Smooth muscle cell (in vitro differentiated cells): ENCODE data around the gene PCDHGA11. TPM values are rescaled to one million over a fixed set of nuclear protein-coding genes. Genes with fewer than 3 reads are reported as not detected.
"Not testable (repeated sequence)": the region's sequence is repeated elsewhere in the genome, so short reads cannot be mapped to it uniquely, and the experiment has no call there.

Source experiments
- DNase-seq: peaks from one replicate; lab custom pipeline; 2025; ENCODE audit not compliant: unreplicated experiment; lab: John Stamatoyannopoulos, UW
- H2AFZ ChIP-seq: fragments of 200-600 bp; sonication (generic); 2 replicates; pipeline ENCODE4 v1.6.0; 2016; ENCODE audit warnings: antibody characterized with exemption, low read depth, mild to moderate bottlenecking
- H3F3A ChIP-seq: fragments of 200-600 bp; sonication (generic); 2 replicates; pipeline ENCODE4 v1.6.0; 2017; ENCODE audit warnings: antibody characterized with exemption, low read depth
- H3K27ac ChIP-seq: fragments of 200-600 bp; sonication (generic); 2 replicates; pipeline ENCODE4 v1.5.1; 2016; ENCODE audit warnings: low read depth, mild to moderate bottlenecking
- H3K27me3 ChIP-seq: fragments of 200-600 bp; sonication (generic); 2 replicates; pipeline ENCODE4 v1.6.1; 2016; ENCODE audit warnings: low read depth, mild to moderate bottlenecking
- H3K36me3 ChIP-seq: fragments of 200-600 bp; sonication (generic); 2 replicates; pipeline ENCODE4 v1.5.1; 2016; ENCODE audit warnings: low read depth
- H3K4me1 ChIP-seq: fragments of 200-600 bp; sonication (generic); 2 replicates; pipeline ENCODE4 v1.5.1; 2016; ENCODE audit warnings: low read depth
- H3K4me2 ChIP-seq: fragments of 200-600 bp; sonication (generic); 2 replicates; pipeline ENCODE4 v1.6.0; 2016; ENCODE audit warnings: mild to moderate bottlenecking
- H3K4me3 ChIP-seq: fragments of 200-600 bp; sonication (generic); 2 replicates; pipeline ENCODE4 v1.5.1; 2016; ENCODE audit warnings: mild to moderate bottlenecking
- H3K79me2 ChIP-seq: fragments of 200-600 bp; sonication (generic); 2 replicates; pipeline ENCODE4 v1.6.0; 2016; ENCODE audit warnings: low read depth, mild to moderate bottlenecking
- H3K9ac ChIP-seq: fragments of 200-600 bp; sonication (generic); 2 replicates; pipeline ENCODE4 v1.6.0; 2016; ENCODE audit warnings: low read depth
- H3K9me3 ChIP-seq: fragments of 200-600 bp; sonication (generic); replicated peaks from 2 replicates; pipeline ENCODE4 v1.5.1; 2016; ENCODE audit warnings: low read depth
- H4K20me1 ChIP-seq: fragments of 200-600 bp; sonication (generic); 2 replicates; pipeline ENCODE4 v1.6.0; 2016; ENCODE audit warnings: low read depth
- WGBS: methylation state at CpG from one replicate; pipeline ENCODE4 v1.1.7; 2016; ENCODE audit warnings: low lambda C conversion rate; 5-methylcytosine and 5-hydroxymethylcytosine counted together
- polyA plus RNA-seq: library from polyadenylated mRNA; unstranded; fragments of >200 nt; fragmentation: Nextera tagmentation; extraction: Ambion mirVana; gene quantifications from 2 replicates; pipeline ENCODE4 v1.2.1, GENCODE V29; 2016
- total RNA-seq: library from RNA; depleted of rRNA; stranded (reverse); fragments of >200 nt; gene quantifications from 2 replicates; pipeline ENCODE4 v1.2.3, GENCODE V29; 2014
- TF ChIP-seq, protein P1 (sequence below): fragments of 200-600 bp; sonication (generic); IDR thresholded peaks from 2 replicates; pipeline ENCODE4 v1.5.1; 2017; ENCODE audit warnings: borderline replicate concordance, mild to moderate bottlenecking, antibody characterized with exemption; ENCODE audit not compliant: insufficient read depth, poor library complexity, severe bottlenecking

PCDHGA11 gene
- total and polyA plus RNA-seq, 2 experiments from 2014 or later = 8.0 to 8.7 TPM

GRCh38 chr5:141417494-141418172, 3.2 kb upstream of the PCDHGA11 start, which contains the start of gene PCDHGB7:
Gene PCDHGB7, plus strand, starts transcription at chr5:141417677. Its CDS starts 183 bp downstream, at chr5:141417860.
- TF ChIP-seq, protein P1, sequence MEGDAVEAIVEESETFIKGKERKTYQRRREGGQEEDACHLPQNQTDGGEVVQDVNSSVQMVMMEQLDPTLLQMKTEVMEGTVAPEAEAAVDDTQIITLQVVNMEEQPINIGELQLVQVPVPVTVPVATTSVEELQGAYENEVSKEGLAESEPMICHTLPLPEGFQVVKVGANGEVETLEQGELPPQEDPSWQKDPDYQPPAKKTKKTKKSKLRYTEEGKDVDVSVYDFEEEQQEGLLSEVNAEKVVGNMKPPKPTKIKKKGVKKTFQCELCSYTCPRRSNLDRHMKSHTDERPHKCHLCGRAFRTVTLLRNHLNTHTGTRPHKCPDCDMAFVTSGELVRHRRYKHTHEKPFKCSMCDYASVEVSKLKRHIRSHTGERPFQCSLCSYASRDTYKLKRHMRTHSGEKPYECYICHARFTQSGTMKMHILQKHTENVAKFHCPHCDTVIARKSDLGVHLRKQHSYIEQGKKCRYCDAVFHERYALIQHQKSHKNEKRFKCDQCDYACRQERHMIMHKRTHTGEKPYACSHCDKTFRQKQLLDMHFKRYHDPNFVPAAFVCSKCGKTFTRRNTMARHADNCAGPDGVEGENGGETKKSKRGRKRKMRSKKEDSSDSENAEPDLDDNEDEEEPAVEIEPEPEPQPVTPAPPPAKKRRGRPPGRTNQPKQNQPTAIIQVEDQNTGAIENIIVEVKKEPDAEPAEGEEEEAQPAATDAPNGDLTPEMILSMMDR = peak; percentile 78
- not testable (repeated sequence) for H3K4me1 ChIP-seq, H4K20me1 ChIP-seq, H3F3A ChIP-seq, H3K27me3 ChIP-seq
- WGBS = 6% methylated on average over 47 of the region's 47 CpGs
- H3K9me3 ChIP-seq = peaks cover 20% of the 10 kb centered on the region
- peak within 1 kb of the TSS; percentile 57 for H3K27ac ChIP-seq
- peak within 1 kb of the TSS; percentile 43 for H2AFZ ChIP-seq
- H3K9ac ChIP-seq = peak within 1 kb of the TSS; percentile 51
- DNase-seq = peak; percentile 36
- H3K4me3 ChIP-seq = peak within 1 kb of the TSS; percentile 55
- H3K79me2 ChIP-seq = peaks cover 69% of the 10 kb centered on the region
- H3K4me2 ChIP-seq = peak within 1 kb of the TSS; percentile 83
- H3K36me3 ChIP-seq = peaks cover 32% of the 10 kb centered on the region

DNA sequence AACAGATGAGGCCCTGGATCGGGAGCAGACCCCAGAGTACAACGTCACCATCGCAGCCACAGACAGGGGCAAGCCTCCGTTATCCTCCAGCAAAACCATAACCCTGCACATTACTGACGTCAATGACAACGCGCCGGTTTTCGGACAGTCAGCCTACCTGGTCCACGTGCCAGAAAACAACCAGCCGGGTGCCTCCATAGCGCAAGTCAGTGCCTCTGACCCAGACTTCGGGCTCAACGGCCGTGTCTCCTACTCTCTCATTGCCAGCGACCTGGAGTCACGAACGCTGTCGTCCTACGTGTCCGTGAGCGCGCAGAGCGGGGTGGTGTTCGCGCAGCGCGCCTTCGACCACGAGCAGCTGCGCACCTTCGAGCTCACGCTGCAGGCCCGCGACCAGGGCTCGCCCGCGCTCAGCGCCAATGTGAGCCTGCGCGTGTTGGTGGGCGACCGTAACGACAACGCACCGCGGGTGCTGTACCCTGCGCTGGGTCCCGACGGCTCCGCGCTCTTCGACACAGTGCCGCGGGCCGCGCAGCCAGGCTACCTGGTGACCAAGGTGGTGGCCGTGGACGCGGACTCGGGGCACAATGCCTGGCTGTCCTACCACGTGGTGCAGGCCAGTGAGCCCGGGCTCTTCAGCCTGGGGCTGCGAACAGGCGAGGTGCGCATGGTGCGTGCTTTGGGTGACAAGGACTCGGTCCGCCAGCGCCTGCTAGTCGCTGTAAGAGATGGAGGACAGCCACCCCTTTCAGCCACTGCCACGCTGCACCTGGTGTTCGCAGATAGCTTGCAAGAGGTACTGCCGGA, 1.6 kb upstream of the PCDHGA11 start:
- no peaks in the 10 kb centered on the region for H3K27me3 ChIP-seq
- TF ChIP-seq, protein P1 = no peak
- H4K20me1 ChIP-seq = no peaks in the 10 kb centered on the region
- H3F3A ChIP-seq = peaks cover 5% of the 10 kb centered on the region
- H3K79me2 ChIP-seq = peaks cover 75% of the 10 kb centered on the region
- peaks cover 47% of the 10 kb centered on the region for H3K36me3 ChIP-seq
- H3K4me3 ChIP-seq = no peak overlapping the region
- DNase-seq = no peak
- WGBS = 97% methylated on average over 63 of the region's 74 CpGs
- H3K27ac ChIP-seq = no peak overlapping the region
- no peak overlapping the region for H3K9ac ChIP-seq
- H3K4me2 ChIP-seq = no peak overlapping the region
- H2AFZ ChIP-seq = no peak overlapping the region
- H3K4me1 ChIP-seq = peaks cover 5% of the 10 kb centered on the region
- peaks cover 34% of the 10 kb centered on the region for H3K9me3 ChIP-seq

DNA sequence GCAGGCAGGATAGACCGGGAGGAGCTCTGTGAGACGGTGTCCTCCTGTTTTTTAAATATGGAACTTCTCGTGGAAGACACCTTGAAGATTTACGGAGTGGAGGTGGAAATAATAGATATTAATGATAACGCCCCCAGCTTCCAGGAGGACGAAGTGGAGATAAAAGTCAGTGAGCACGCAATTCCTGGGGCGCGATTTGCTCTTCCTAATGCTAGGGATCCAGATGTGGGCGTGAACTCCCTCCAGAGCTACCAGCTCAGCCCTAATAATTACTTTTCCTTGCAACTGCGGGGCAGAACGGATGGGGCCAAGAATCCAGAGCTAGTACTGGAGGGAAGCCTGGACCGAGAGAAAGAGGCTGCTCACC, 621 bp downstream of the PCDHGA11 start:
- H4K20me1 ChIP-seq = no peaks in the 10 kb centered on the region
- peak overlapping the region; percentile 44 for H2AFZ ChIP-seq
- H3K4me3 ChIP-seq = peak overlapping the region; percentile 50
- DNase-seq = no peak
- H3K27me3 ChIP-seq = no peaks in the 10 kb centered on the region
- TF ChIP-seq, protein P1 = no peak
- no peak overlapping the region for H3K27ac ChIP-seq
- peaks cover 5% of the 10 kb centered on the region for H3F3A ChIP-seq
- peaks cover 75% of the 10 kb centered on the region for H3K79me2 ChIP-seq
- no peak overlapping the region for H3K9ac ChIP-seq
- WGBS = 63% methylated on average over 13 of the region's 13 CpGs
- H3K36me3 ChIP-seq = peaks cover 55% of the 10 kb centered on the region
- peak overlapping the region; percentile 67 for H3K4me2 ChIP-seq
- peaks cover 5% of the 10 kb centered on the region for H3K4me1 ChIP-seq
- H3K9me3 ChIP-seq = peaks cover 56% of the 10 kb centered on the region
